IMR-90 (cell line): ENCODE results near the gene PPM1L. TPM values are rescaled to one million over a fixed set of nuclear protein-coding genes. Genes with fewer than 3 reads are reported as not detected.

ENCODE experiments used
- ATAC-seq: fragments of 200-7000 bp; cut with Tn5 transposase; 2 replicates; pipeline ENCODE4 v1.9.1; 2020; ENCODE audit warnings: low read depth, mild to moderate bottlenecking, moderate library complexity
- BruUV-seq: library from RNA; stranded (reverse); fragments of 400-500 nt; replicated peaks from 2 replicates; lab custom pipeline; 2021; lab: Mats Ljungman, UMichigan
- CTCF ChIA-PET: fragments of 300-600 bp; formaldehyde crosslinking; extraction: SDS; loops from one replicate; lab custom pipeline; 2021; ENCODE audit warnings: antibody characterized with exemption; lab: Yijun Ruan, JAX
- POLR2A ChIA-PET: fragments of 300-600 bp; sonication (Branson Sonifier 250); formaldehyde crosslinking; loops from one replicate; lab custom pipeline; 2022; ENCODE audit warnings: antibody characterized with exemption; ENCODE audit not compliant: unreplicated experiment; lab: Charles Lee
- DNase-seq: peaks from one replicate; pipeline ENCODE4 v3.0.0; 2013
- H2AFZ ChIP-seq: replicated peaks from 2 replicates; pipeline ENCODE3; 2013; ENCODE audit warnings: low read length, mild to moderate bottlenecking; ENCODE audit not compliant: poor library complexity
- H2AK5ac ChIP-seq: 2 replicates; pipeline ENCODE4 v1.6.1; 2013; ENCODE audit warnings: low read depth, low read length, inconsistent platforms
- H2AK9ac ChIP-seq: replicated peaks from 2 replicates; pipeline ENCODE3; 2013; ENCODE audit warnings: mild to moderate bottlenecking, low read depth, low read length, moderate library complexity; ENCODE audit not compliant: poor library complexity
- H2BK120ac ChIP-seq: 2 replicates; pipeline ENCODE4 v1.6.1; 2013; ENCODE audit warnings: low read depth, low read length, inconsistent platforms
- H2BK15ac ChIP-seq: 3 replicates; pipeline ENCODE4 v1.6.1; 2013; ENCODE audit warnings: low read depth, low read length, inconsistent platforms
- H2BK20ac ChIP-seq: 2 replicates; pipeline ENCODE4 v1.6.1; 2013; ENCODE audit warnings: low read depth, mild to moderate bottlenecking, inconsistent platforms, low read length, moderate library complexity
- H2BK5ac ChIP-seq: 2 replicates; pipeline ENCODE4 v1.6.1; 2013; ENCODE audit warnings: mild to moderate bottlenecking, low read depth, low read length, inconsistent platforms; ENCODE audit not compliant: poor library complexity, severe bottlenecking
- H3K14ac ChIP-seq: replicated peaks from 2 replicates; pipeline ENCODE4 v1.6.1; 2013; ENCODE audit warnings: low read depth, low read length, inconsistent platforms
- H3K18ac ChIP-seq: 2 replicates; pipeline ENCODE4 v1.6.1; 2013; ENCODE audit warnings: low read depth, low read length, control low read depth
- H3K23ac ChIP-seq: 2 replicates; pipeline ENCODE4 v1.6.1; 2013; ENCODE audit warnings: low read depth, low read length, inconsistent platforms
- H3K27ac ChIP-seq: 2 replicates; pipeline ENCODE4 v1.5.1; 2013; ENCODE audit warnings: mild to moderate bottlenecking, control low read depth, low read length; ENCODE audit not compliant: insufficient read depth
- H3K27me3 ChIP-seq: 2 replicates; pipeline ENCODE4 v1.6.1; 2013; ENCODE audit warnings: low read length; ENCODE audit not compliant: control insufficient read depth, insufficient read depth
- H3K36me3 ChIP-seq: 2 replicates; pipeline ENCODE4 v1.6.1; 2013; ENCODE audit warnings: low read length, mixed read lengths; ENCODE audit not compliant: control insufficient read depth, insufficient read depth
- H3K4ac ChIP-seq: 2 replicates; pipeline ENCODE4 v1.6.1; 2013; ENCODE audit warnings: low read depth, low read length, inconsistent platforms
- H3K4me1 ChIP-seq: 2 replicates; pipeline ENCODE4 v1.6.1; 2013; ENCODE audit warnings: low read length, mixed read lengths; ENCODE audit not compliant: control insufficient read depth, insufficient read depth
- H3K4me2 ChIP-seq: 2 replicates; pipeline ENCODE4 v1.6.1; 2013; ENCODE audit warnings: low read depth, mild to moderate bottlenecking, control low read depth, low read length, moderate library complexity
- H3K4me3 ChIP-seq: 2 replicates; pipeline ENCODE4 v1.5.1; 2013; ENCODE audit warnings: low read depth, mild to moderate bottlenecking, control low read depth, low read length, moderate library complexity; ENCODE audit not compliant: insufficient read depth
- H3K56ac ChIP-seq: 2 replicates; pipeline ENCODE4 v1.6.1; 2013; ENCODE audit warnings: low read length, inconsistent platforms; ENCODE audit not compliant: insufficient read depth; ENCODE audit errors: extremely low read depth
- H3K79me1 ChIP-seq, 2 experiments: 2 replicates each; pipeline ENCODE4 v1.6.1; 2013; ENCODE audit warnings: low read length in 2 of 2, inconsistent platforms in 1 of 2, low read depth in 1 of 2
- H3K9ac ChIP-seq: 2 replicates; pipeline ENCODE4 v1.6.1; 2013; ENCODE audit warnings: low read depth, low read length, control low read depth
- H3K9me1 ChIP-seq: 2 replicates; pipeline ENCODE4 v1.6.1; 2013; ENCODE audit warnings: low read length, inconsistent platforms; ENCODE audit not compliant: insufficient read depth
- H3K9me3 ChIP-seq: 2 replicates; pipeline ENCODE4 v1.6.1; 2013; ENCODE audit warnings: low read length; ENCODE audit not compliant: control insufficient read depth, insufficient read depth
- H4K20me1 ChIP-seq: 2 replicates; pipeline ENCODE4 v1.6.1; 2013; ENCODE audit warnings: low read length, inconsistent platforms; ENCODE audit not compliant: insufficient read depth
- H4K5ac ChIP-seq: 2 replicates; pipeline ENCODE4 v1.6.1; 2013; ENCODE audit warnings: mild to moderate bottlenecking, low read depth, low read length, control low read depth
- H4K8ac ChIP-seq, 2 experiments: 2 replicates each; pipeline ENCODE4 v1.6.1; 2013; ENCODE audit warnings: low read depth in 2 of 2, low read length in 2 of 2, control low read depth in 1 of 2, inconsistent platforms in 1 of 2
- H4K91ac ChIP-seq: 2 replicates; pipeline ENCODE4 v1.6.1; 2013; ENCODE audit warnings: low read depth, low read length, inconsistent platforms; ENCODE audit not compliant: insufficient read depth
- NFE2L2 ChIP-seq: fragments of 150-350 bp; IDR thresholded peaks from 2 replicates; pipeline ENCODE4 v1.6.1; 2016; ENCODE audit warnings: low read depth, mild to moderate bottlenecking, low read length
- WGBS, 2 experiments: methylation state at CpG; one replicate each; pipeline versions ENCODE4 v1.1.5 to v1.1.7; 2013; ENCODE audit warnings: missing lambda C conversion rate in 2 of 2; ENCODE audit not compliant: insufficient read length in 1 of 2; ENCODE audit errors: extremely low coverage in 2 of 2; 5-methylcytosine and 5-hydroxymethylcytosine counted together
- dilution Hi-C: fragments of 300-500 bp; cut with HindIII; formaldehyde crosslinking; loops from one replicate; pipeline ENCODE4 v1.14.3; 2018; ENCODE audit warnings: low sequenced_read_pairs; ENCODE audit not compliant: unreplicated experiment
- in situ Hi-C: fragments of 300-500 bp; cut with MboI; formaldehyde crosslinking; loops from 3 replicates; pipeline ENCODE4 v1.14.3; 2019; ENCODE audit warnings: low sequenced_read_pairs, inconsistent platforms, mixed read lengths
- intact Hi-C: fragments of 100-400 bp; cut with micrococcal nuclease; formaldehyde crosslinking; loops from 2 replicates; pipeline ENCODE4 v1.10.0; 2022
- polyA plus RNA-seq, 3 experiments: library from polyadenylated mRNA; depleted of rRNA; stranded (reverse); fragments of >200 nt; gene quantifications; 2 replicates each; pipeline ENCODE4 v1.2.3, GENCODE V29; 2012; ENCODE audit warnings: low replicate concordance in 1 of 3
- total RNA-seq: library from RNA; depleted of rRNA; stranded (reverse); fragments of >200 nt; gene quantifications from 2 replicates; pipeline ENCODE4 v1.2.3, GENCODE V29; 2012

PPM1L gene
- total and polyA plus RNA-seq, 2 of the 4 experiments (the other 2 are of a cell fraction), result 0.14 to 0.18 TPM

DNA sequence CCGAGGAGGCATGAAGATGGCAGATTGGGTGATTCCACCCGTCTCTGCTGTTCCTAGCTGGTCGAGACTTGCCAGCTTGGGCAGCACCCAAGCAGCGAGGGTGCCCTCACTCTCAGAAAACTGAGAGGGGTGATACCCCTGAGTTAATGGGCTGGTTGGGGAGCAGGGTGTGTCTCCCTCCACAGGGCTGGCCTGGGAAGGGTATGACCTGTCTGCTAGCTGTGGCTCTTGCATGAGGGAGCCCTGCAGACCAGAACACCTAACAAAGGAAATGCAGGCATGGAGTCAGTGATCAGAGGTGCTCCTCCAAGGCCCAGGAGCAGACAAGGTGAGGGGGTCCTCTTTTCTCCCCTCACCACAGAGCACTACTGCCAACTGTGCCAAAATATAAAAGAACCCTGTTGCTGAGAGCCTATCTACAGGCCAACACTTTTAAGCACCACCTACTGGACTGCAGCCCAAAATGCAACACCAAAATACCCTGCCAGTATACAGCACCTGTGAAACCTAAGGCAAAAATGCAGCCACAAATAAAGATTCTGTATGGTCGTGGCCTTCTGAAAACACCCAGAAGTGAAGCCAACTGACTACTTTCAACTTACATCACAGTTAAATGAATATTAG lies 35.8 kb upstream of the PPM1L start:
- Histone ChIP-seq H3K9me3 (no peaks in the 10 kb centered on the region), H2BK120ac (no peak overlapping the region), H4K20me1 (no peaks in the 10 kb centered on the region), H4K5ac (no peak overlapping the region), H3K36me3 (no peaks in the 10 kb centered on the region), H2BK5ac (no peak overlapping the region), H3K9me1 (no peaks in the 10 kb centered on the region), H4K91ac (no peak overlapping the region), H3K27me3 (no peaks in the 10 kb centered on the region), H4K8ac (no peak overlapping the region), H3K79me1 (no peaks in the 10 kb centered on the region), H3K4me1 (no peaks in the 10 kb centered on the region), H3K14ac (no peak overlapping the region), H3K4me2 (no peak overlapping the region), H3K4ac (no peak overlapping the region), H3K27ac (no peak overlapping the region), H2AK5ac (no peak overlapping the region), H3K4me3 (no peak overlapping the region), H2BK15ac (no peak overlapping the region), H2AFZ (no peak overlapping the region), H2AK9ac (no peak overlapping the region), H3K23ac (no peak overlapping the region), H3K56ac (no peak overlapping the region), H2BK20ac (no peak overlapping the region), H3K9ac (no peak overlapping the region), H3K18ac (no peak overlapping the region)
- no peak for TF ChIP-seq NFE2L2
- DNase-seq (no peak), ATAC-seq (no peak)
- BruUV-seq, result no TSS peak
- dilution Hi-C loops, result no loop called here
- CTCF ChIA-PET, result no interaction called here
- POLR2A ChIA-PET, result no interaction called here
- 17% methylated on average over 2 of the region's 5 CpGs; no CpG with 5 or more reads in 1 of the 2 experiments for WGBS, 2 experiments
- intact Hi-C loops, result no loop called here
- in situ Hi-C loops, result loop anchor here (25.0 kb wide), 1 partner anchor 692 kb away; no protein-coding TSS in a partner anchor
